ENCODE measurements around the gene BAIAP2L1.

The BAIAP2L1 gene

GRCh38 chr7:98289333-98289875 lies 111.5 kb downstream of the BAIAP2L1 start:
- no peak for DNase-seq

GRCh38 chr7:98288064-98288823 lies 112.6 kb downstream of the BAIAP2L1 start:
- no peak for DNase-seq

- no peak for DNase-seq
These were observed 113.4 kb downstream of the BAIAP2L1 start for GRCh38 chr7:98287486-98287959.

GRCh38 chr7:98286701-98287485 lies 114.0 kb downstream of the BAIAP2L1 start:
- no peak for DNase-seq

GRCh38 chr7:98286093-98286539 lies 114.8 kb downstream of the BAIAP2L1 start:
- peak; percentile 73 to 75 for DNase-seq

GRCh38 chr7:98285157-98286092 lies 115.5 kb downstream of the BAIAP2L1 start:
- DNase-seq: no peak

GRCh38 chr7:98284335-98285036 lies 116.4 kb downstream of the BAIAP2L1 start:
- DNase-seq: peak; percentile 68 to 84

GRCh38 chr7:98283887-98284222 lies 117.0 kb downstream of the BAIAP2L1 start:
- DNase-seq: no peak

GRCh38 chr7:98283127-98283886 lies 117.6 kb downstream of the BAIAP2L1 start:
- DNase-seq: peak in 1 of 2 experiments; percentile 25

GRCh38 chr7:98282703-98283102 lies 118.2 kb downstream of the BAIAP2L1 start:
- DNase-seq: no peak

- no peak for DNase-seq
These were observed 118.9 kb downstream of the BAIAP2L1 start for GRCh38 chr7:98281757-98282606.

- DNase-seq: peak; percentile 58 to 83
These were observed 119.8 kb downstream of the BAIAP2L1 start, which contains the start of gene BRI3 for GRCh38 chr7:98280791-98281756. Gene BRI3 (plus strand): TSS chr7:98281686. CDS start chr7:98281796, 110 bp downstream.

GRCh38 chr7:98280296-98280695 lies 120.6 kb downstream of the BAIAP2L1 start:
- no peak for DNase-seq

GRCh38 chr7:98278936-98279335 lies 122.0 kb downstream of the BAIAP2L1 start:
- no peak for DNase-seq

- no peak for DNase-seq
These were observed 122.5 kb downstream of the BAIAP2L1 start for GRCh38 chr7:98278408-98278807.

GRCh38 chr7:98276241-98276761 lies 124.6 kb downstream of the BAIAP2L1 start:
- no peak for DNase-seq

- no peak for DNase-seq
These were observed 133.6 kb downstream of the BAIAP2L1 start for GRCh38 chr7:98267303-98267702.

- peak in 1 of 2 experiments; percentile 22 for DNase-seq
These were observed 134.1 kb downstream of the BAIAP2L1 start for GRCh38 chr7:98266840-98267239.

Data from SW 1271 (cell line).